Coronary artery (tissue), 2 donors: ENCODE results near the gene ARHGEF1.

Experiments used
- DNase-seq: peaks from one replicate; pipeline ENCODE4 v3.0.0-alpha.2; 2017; ENCODE audit warnings: low spot score
- H3K27ac ChIP-seq, 2 donors: fragments of 200-600 bp; sonication (generic); one replicate each; pipeline ENCODE4 v1.5.1; 2016 to 2019
- H3K4me3 ChIP-seq: fragments of 200-600 bp; sonication (generic); 2 replicates; pipeline ENCODE4 v1.5.1; 2016; ENCODE audit warnings: mild to moderate bottlenecking, moderate library complexity
- TF ChIP-seq, protein P1 (sequence below): fragments of 200-600 bp; sonication (generic); IDR thresholded peaks from one replicate; pipeline ENCODE4 v1.5.1; 2019; ENCODE audit warnings: antibody characterized with exemption

Gene ARHGEF1

DNA sequence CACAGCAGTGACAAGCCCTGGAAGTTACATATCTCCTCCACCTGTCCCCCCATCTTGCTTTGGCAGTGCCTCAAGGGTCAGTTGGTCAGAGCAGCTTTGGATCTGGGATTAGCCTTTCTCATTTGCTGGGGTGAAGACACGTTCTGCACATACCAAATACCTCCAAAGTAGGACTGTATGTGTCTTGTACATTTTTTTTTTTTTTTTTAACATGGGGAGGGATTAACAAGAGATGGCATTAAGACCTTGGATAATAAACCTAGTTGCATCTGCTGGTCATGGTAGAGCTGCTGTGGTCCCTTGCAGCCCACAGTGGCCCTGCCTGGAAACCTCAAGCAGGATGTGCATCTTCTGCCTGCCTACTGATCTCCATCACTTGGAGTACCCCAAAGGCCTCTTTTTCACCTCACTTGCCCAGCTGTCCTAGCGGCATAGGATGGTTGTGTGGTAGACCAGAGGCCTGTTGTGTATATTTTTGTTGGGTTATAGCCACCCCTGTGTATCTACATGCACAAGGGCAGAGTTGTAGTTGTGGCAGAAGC, 20.5 kb upstream of the ARHGEF1 start:
- DNase-seq: no peak
- H3K27ac ChIP-seq: no peak overlapping the region
- peak overlapping the region; percentile 99 for H3K4me3 ChIP-seq
- TF ChIP-seq, protein P1, sequence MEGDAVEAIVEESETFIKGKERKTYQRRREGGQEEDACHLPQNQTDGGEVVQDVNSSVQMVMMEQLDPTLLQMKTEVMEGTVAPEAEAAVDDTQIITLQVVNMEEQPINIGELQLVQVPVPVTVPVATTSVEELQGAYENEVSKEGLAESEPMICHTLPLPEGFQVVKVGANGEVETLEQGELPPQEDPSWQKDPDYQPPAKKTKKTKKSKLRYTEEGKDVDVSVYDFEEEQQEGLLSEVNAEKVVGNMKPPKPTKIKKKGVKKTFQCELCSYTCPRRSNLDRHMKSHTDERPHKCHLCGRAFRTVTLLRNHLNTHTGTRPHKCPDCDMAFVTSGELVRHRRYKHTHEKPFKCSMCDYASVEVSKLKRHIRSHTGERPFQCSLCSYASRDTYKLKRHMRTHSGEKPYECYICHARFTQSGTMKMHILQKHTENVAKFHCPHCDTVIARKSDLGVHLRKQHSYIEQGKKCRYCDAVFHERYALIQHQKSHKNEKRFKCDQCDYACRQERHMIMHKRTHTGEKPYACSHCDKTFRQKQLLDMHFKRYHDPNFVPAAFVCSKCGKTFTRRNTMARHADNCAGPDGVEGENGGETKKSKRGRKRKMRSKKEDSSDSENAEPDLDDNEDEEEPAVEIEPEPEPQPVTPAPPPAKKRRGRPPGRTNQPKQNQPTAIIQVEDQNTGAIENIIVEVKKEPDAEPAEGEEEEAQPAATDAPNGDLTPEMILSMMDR: no peak

DNA sequence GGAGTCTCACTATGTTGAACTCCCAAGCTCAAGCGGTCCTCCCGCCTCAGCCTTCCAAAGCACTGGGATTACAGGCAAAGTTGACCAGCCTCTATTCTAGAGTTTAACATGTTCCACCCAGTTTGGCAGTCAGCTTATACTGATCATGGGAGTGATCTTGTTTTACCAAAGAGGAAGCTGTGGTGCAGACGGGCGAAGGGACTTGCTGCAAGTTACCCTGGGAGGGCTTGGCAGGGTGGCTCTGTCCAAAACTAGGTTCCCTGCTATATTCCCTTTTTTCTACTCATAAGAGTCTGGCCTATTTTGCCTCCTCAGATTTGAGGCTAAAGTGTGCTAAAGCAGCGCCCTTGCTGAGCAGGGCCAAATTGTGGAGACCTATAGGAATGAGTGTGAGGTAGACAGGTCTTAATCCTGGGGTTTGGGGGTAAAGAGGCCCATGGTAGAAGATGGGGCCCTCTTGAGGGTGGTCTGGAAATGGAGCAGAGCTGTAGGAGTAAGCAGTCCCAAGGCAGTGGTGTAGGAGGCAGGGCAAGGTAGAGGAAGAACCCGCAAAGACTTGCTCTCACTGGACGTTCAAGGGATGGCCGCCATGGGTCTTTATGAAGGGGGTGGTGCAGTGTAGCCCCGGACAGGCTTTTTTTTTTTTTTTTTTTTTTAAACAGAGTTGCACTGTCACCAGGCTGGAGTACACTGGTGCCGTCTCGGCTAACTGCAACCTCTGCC, 19.6 kb upstream of the ARHGEF1 start:
- TF ChIP-seq, protein P1: no peak
- H3K4me3 ChIP-seq: no peak overlapping the region
- no peak overlapping the region for H3K27ac ChIP-seq
- DNase-seq: no peak

DNA sequence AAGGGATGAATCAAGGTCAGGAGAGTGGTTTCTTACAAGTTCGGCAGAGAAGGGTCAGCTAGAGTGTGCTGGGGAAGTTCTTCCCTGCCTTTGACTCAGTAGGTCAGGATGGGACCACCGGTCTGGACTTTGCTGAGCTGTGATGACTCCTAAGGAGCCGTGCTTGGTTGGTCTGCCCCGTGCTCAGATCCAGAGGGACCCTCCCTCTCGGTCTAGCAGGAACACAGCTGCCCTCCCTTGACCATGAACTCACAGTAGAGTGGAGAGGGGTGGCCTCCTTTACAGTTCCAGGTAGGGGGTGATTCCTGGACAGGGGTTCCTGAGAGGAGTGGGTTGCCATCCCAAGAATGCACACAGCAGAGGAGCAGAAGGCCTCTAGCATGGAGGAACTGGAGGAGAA, 18.6 kb upstream of the ARHGEF1 start:
- Histone ChIP-seq H3K27ac (no peak overlapping the region), H3K4me3 (no peak overlapping the region)
- no peak for DNase-seq
- TF ChIP-seq, protein P1: no peak

GRCh38 chr19:41866284-41866683, 16.7 kb upstream of the ARHGEF1 start:
- TF ChIP-seq, protein P1: no peak
- no peak overlapping the region for H3K4me3 ChIP-seq
- no peak overlapping the region for H3K27ac ChIP-seq
- no peak for DNase-seq

DNA sequence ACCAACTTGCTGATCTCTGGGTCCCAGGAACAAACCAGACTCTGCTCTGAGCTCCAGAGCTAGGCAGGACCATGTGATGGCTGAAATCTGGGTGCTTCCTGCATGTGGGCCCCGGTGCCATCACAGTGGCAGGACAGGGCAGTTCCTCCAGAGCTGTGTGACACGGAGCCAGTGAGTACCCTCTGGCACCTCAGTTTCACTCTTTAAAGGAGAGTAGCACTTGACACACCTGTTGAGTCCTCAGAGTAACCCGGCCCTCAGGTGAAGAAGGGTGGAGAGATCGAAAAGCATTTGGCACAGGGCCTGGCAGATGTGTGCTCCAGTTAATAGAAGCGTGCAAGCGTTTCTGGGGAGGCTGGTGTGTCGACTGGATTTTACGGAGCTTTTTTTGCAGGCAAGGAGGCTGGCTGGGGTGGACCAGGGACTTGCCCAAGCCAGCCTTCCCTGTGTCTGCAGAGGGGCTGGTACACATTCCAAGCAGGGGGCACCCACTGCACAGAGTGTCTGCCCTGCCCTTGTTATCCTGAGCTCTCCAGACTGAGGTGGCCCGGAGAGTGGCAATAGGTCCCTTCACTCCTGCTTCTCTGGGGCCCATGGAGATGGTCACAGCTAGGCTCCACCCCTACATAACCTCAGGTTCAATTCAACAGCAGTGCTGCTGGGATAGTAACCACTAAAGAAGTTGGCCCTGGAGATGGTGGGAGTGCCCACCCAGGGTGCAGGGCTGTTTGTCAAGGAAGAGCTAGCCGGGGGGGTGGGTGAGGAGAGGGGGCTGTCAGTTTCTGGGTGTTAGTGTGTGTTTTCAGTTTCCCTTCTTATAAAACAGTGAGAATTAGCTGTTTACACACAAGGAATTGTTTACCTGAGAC, 14.6 kb upstream of the ARHGEF1 start:
- no peak overlapping the region for H3K4me3 ChIP-seq

DNA sequence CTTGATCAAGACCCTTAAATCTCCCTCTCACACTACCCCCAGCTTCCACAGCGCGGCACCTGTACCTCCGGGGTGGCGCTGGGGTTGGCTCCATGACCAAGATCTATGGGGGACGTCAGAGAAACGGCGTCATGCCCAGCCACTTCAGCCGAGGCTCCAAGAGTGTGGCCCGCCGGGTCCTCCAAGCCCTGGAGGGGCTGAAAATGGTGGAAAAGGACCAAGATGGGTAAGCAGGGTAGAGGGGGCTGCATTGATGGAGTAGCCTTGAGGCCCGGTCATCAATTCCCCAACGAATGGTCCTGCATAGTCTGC, 14.0 kb upstream of the ARHGEF1 start:
- Histone ChIP-seq H3K4me3 (no peak overlapping the region), H3K27ac (no peak overlapping the region)
- TF ChIP-seq, protein P1: no peak
- no peak for DNase-seq

More for the DNA sequence above, 14.6 kb upstream of the ARHGEF1 start:
- no peak overlapping the region for H3K27ac ChIP-seq
- DNase-seq: no peak
- TF ChIP-seq, protein P1: no peak
